Activated CD4-positive, alpha-beta T cell treated with anti-CD3 and anti-CD28 coated beads, Interleukin-2, amount 50 U/mL, for 16 hours (primary cell): ENCODE data around the gene FKBP4.

Experiments
- DNase-seq: peaks from one replicate; pipeline ENCODE4 v3.0.0-alpha.2; 2020

Gene FKBP4

GRCh38 chr12:2813214-2814185, 18.7 kb downstream of the FKBP4 start:
- DNase-seq, result peak; percentile 73

- no peak for DNase-seq
Measured at GRCh38 chr12:2819810-2820209, 25.0 kb downstream of the FKBP4 start.

- DNase-seq, result no peak
Measured at GRCh38 chr12:2820432-2820831, 25.7 kb downstream of the FKBP4 start.

GRCh38 chr12:2823483-2823882, 28.7 kb downstream of the FKBP4 start:
- no peak for DNase-seq

GRCh38 chr12:2824541-2824940, 29.8 kb downstream of the FKBP4 start:
- DNase-seq, result no peak

GRCh38 chr12:2825132-2825531, 30.4 kb downstream of the FKBP4 start:
- DNase-seq, result no peak

GRCh38 chr12:2826036-2826435, 31.3 kb downstream of the FKBP4 start:
- no peak for DNase-seq

- DNase-seq, result no peak
Measured at GRCh38 chr12:2826721-2827515, 32.1 kb downstream of the FKBP4 start.

GRCh38 chr12:2829275-2829674, 34.5 kb downstream of the FKBP4 start:
- no peak for DNase-seq

- no peak for DNase-seq
Measured at GRCh38 chr12:2832550-2833127, 37.9 kb downstream of the FKBP4 start.

- no peak for DNase-seq
Measured at GRCh38 chr12:2833327-2833726, 38.6 kb downstream of the FKBP4 start.

- no peak for DNase-seq
Measured at GRCh38 chr12:2833810-2834209, 39.0 kb downstream of the FKBP4 start.

- no peak for DNase-seq
Measured at GRCh38 chr12:2834581-2835491, 40.1 kb downstream of the FKBP4 start, which contains the start of gene NRIP2. Gene NRIP2 (minus strand): TSS chr12:2835035. CDS start chr12:2834983, 52 bp downstream.

- no peak for DNase-seq
Measured at GRCh38 chr12:2835691-2836403, 41.1 kb downstream of the FKBP4 start.

GRCh38 chr12:2836574-2836973, 41.8 kb downstream of the FKBP4 start:
- DNase-seq, result no peak

- DNase-seq, result no peak
Measured at GRCh38 chr12:2841056-2841650, 46.4 kb downstream of the FKBP4 start.

- DNase-seq, result no peak
Measured at GRCh38 chr12:2842948-2843347, 48.2 kb downstream of the FKBP4 start.

GRCh38 chr12:2844786-2845185, 50.0 kb downstream of the FKBP4 start:
- no peak for DNase-seq

GRCh38 chr12:2845280-2845679, 50.5 kb downstream of the FKBP4 start:
- no peak for DNase-seq

- DNase-seq, result no peak
Measured at GRCh38 chr12:2851931-2852330, 57.2 kb downstream of the FKBP4 start.

- peak; percentile 42 for DNase-seq
Measured at GRCh38 chr12:2853626-2854025, 58.9 kb downstream of the FKBP4 start.
